Measurements from ENCODE around the gene CACNA2D3. TPM values are rescaled to one million over a fixed set of nuclear protein-coding genes. Genes with fewer than 3 reads are reported as not detected.

CACNA2D3 gene
- polyA plus RNA-seq, 1 donor from 2014 or later, result 26.2 TPM

GRCh38 chr3:54905920-54906319 lies 783.6 kb downstream of the CACNA2D3 start:
- no peaks in the 10 kb centered on the region for H3K9me2 ChIP-seq (ENCODE audit: insufficient read depth, low read length)
- H3K36me3 ChIP-seq (ENCODE audit: insufficient read depth, low read length), result no peaks in the 10 kb centered on the region
- no peaks in the 10 kb centered on the region for H3K27me3 ChIP-seq (ENCODE audit: insufficient read depth, low read depth, low read length)
- no peak overlapping the region for H3K4me3 ChIP-seq (ENCODE audit: low read length)
- H3F3A ChIP-seq (ENCODE audit: insufficient read depth, low read length, poor library complexity, severe bottlenecking), result no peaks in the 10 kb centered on the region
- H3K27ac ChIP-seq (ENCODE audit: low read length), result no peak overlapping the region
- H3K79me2 ChIP-seq (replicated peaks; ENCODE audit: insufficient read depth, low read length), result no peaks in the 10 kb centered on the region
- H3K9ac ChIP-seq (ENCODE audit: low read length), result no peak overlapping the region
- TF ChIP-seq REST (IDR thresholded peaks at IDR 0.05; ENCODE audit: borderline replicate concordance) (no peak), EZH2 (IDR thresholded peaks at IDR 0.05; ENCODE audit: borderline replicate concordance, insufficient read depth, low read length, poor library complexity, severe bottlenecking) (no peak), EP300 (conservative IDR thresholded peaks at IDR 0.05; ENCODE audit: poor library complexity, severe bottlenecking) (no peak), POLR2AphosphoS5 (IDR thresholded peaks at IDR 0.05) (no peak), CTCF (IDR thresholded peaks at IDR 0.05; ENCODE audit: poor library complexity, severe bottlenecking) (no peak), TAF1 (IDR thresholded peaks at IDR 0.05; ENCODE audit: low read depth) (no peak)
- H4K20me1 ChIP-seq (ENCODE audit: insufficient read depth), result no peaks in the 10 kb centered on the region
- H3K4me2 ChIP-seq (ENCODE audit: low read length), result no peak overlapping the region
- no peak overlapping the region for H2AFZ ChIP-seq (ENCODE audit: low read depth, low read length)
- H3K9me3 ChIP-seq (ENCODE audit: low read length), result no peaks in the 10 kb centered on the region

- no peak for TF ChIP-seq EP300 (conservative IDR thresholded peaks at IDR 0.05; ENCODE audit: poor library complexity, severe bottlenecking)
- TF ChIP-seq RAD21 (conservative IDR thresholded peaks at IDR 0.05), result no peak
- no peak for TF ChIP-seq POLR2AphosphoS5 (IDR thresholded peaks at IDR 0.05)
- TF ChIP-seq REST (IDR thresholded peaks at IDR 0.05; ENCODE audit: borderline replicate concordance), result no peak
- no peak for TF ChIP-seq SMC3 (conservative IDR thresholded peaks at IDR 0.05; ENCODE audit: poor library complexity)
- no peak for TF ChIP-seq MXI1 (conservative IDR thresholded peaks at IDR 0.05; ENCODE audit: poor library complexity, severe bottlenecking)
- TF ChIP-seq EZH2 (IDR thresholded peaks at IDR 0.05; ENCODE audit: borderline replicate concordance, insufficient read depth, low read length, poor library complexity, severe bottlenecking), result no peak
- no peak for TF ChIP-seq CTCF (IDR thresholded peaks at IDR 0.05; ENCODE audit: poor library complexity, severe bottlenecking)
- TF ChIP-seq TAF1 (IDR thresholded peaks at IDR 0.05; ENCODE audit: low read depth), result no peak
- no peak overlapping the region for H3K4me3 ChIP-seq (ENCODE audit: low read length)
- no peaks in the 10 kb centered on the region for H3K27me3 ChIP-seq (ENCODE audit: insufficient read depth, low read depth, low read length)
- H3K27ac ChIP-seq (ENCODE audit: low read length), result no peak overlapping the region
- H2AFZ ChIP-seq (ENCODE audit: low read depth, low read length), result no peak overlapping the region
- H3K9ac ChIP-seq (ENCODE audit: low read length), result no peak overlapping the region
- H4K20me1 ChIP-seq (ENCODE audit: insufficient read depth), result no peaks in the 10 kb centered on the region
- no peaks in the 10 kb centered on the region for H3F3A ChIP-seq (ENCODE audit: insufficient read depth, low read length, poor library complexity, severe bottlenecking)
- no peaks in the 10 kb centered on the region for H3K9me3 ChIP-seq (ENCODE audit: low read length)
- no peaks in the 10 kb centered on the region for H3K9me2 ChIP-seq (ENCODE audit: insufficient read depth, low read length)
- H3K36me3 ChIP-seq (ENCODE audit: insufficient read depth, low read length), result no peaks in the 10 kb centered on the region
- H3K4me2 ChIP-seq (ENCODE audit: low read length), result no peak overlapping the region
- no peaks in the 10 kb centered on the region for H3K79me2 ChIP-seq (replicated peaks; ENCODE audit: insufficient read depth, low read length)
Measured at GRCh38 chr3:54906763-54907162, 784.4 kb downstream of the CACNA2D3 start.

Measured in neural cell (in vitro differentiated cells).